Naive thymus-derived CD4-positive, alpha-beta T cell (primary cell): Measurements from ENCODE around the gene PEAR1. TPM values are rescaled to one million over a fixed set of nuclear protein-coding genes. Genes with fewer than 3 reads are reported as not detected.

Experiments used
- ATAC-seq: fragments of 150-1000 bp; cut with Tn5 transposase; 2 replicates; pipeline ENCODE4 v1.10.0; 2021; ENCODE audit warnings: mild to moderate bottlenecking, moderate library complexity
- CTCF ChIA-PET: fragments of 350-600 bp; sonication (Branson Sonifier 250); formaldehyde crosslinking; loops from one replicate; lab custom pipeline; 2021; ENCODE audit warnings: antibody characterized with exemption; lab: Charles Lee
- POLR2A ChIA-PET: fragments of 350-600 bp; sonication (Branson Sonifier 250); formaldehyde crosslinking; loops from one replicate; lab custom pipeline; 2021; ENCODE audit warnings: antibody characterized with exemption, inconsistent platforms; lab: Charles Lee
- DNase-seq, 9 donors: peaks; one replicate each; pipeline versions ENCODE4 v3.0.0 to v3.0.0-alpha.2; 2020 to 2022; ENCODE audit warnings: mixed read lengths in 1 of 9
- H3K27ac ChIP-seq: one replicate; pipeline ENCODE4 v1.7.0; 2013; ENCODE audit warnings: mild to moderate bottlenecking, low read depth, low read length, moderate library complexity
- H3K27me3 ChIP-seq, 2 donors: one replicate each; pipeline ENCODE4 v1.7.0; 2013; ENCODE audit warnings: low read length in 2 of 2, mild to moderate bottlenecking in 2 of 2, moderate library complexity in 2 of 2; ENCODE audit not compliant: control insufficient read depth in 2 of 2, insufficient read depth in 2 of 2
- H3K36me3 ChIP-seq, 3 experiments: 1 replicate in 2 of 3; 2 replicates in 1 of 3; pipeline ENCODE4 v1.7.0; 2013; ENCODE audit warnings: low read length in 3 of 3, mild to moderate bottlenecking in 3 of 3, moderate library complexity in 1 of 3; ENCODE audit not compliant: insufficient read depth in 3 of 3, control insufficient read depth in 2 of 3
- H3K4me1 ChIP-seq, 2 donors: one replicate each; pipeline ENCODE4 v1.7.0; 2013; ENCODE audit warnings: low read length in 2 of 2, mild to moderate bottlenecking in 2 of 2, moderate library complexity in 1 of 2; ENCODE audit not compliant: control insufficient read depth in 2 of 2, insufficient read depth in 2 of 2
- H3K4me3 ChIP-seq: 2 replicates; pipeline ENCODE4 v1.7.0; 2013; ENCODE audit warnings: mild to moderate bottlenecking, low read length
- H3K9me3 ChIP-seq, 3 experiments: 1 replicate in 2 of 3; 2 replicates in 1 of 3; pipeline ENCODE4 v1.7.0; 2013; ENCODE audit warnings: low read length in 3 of 3; ENCODE audit not compliant: control insufficient read depth in 2 of 3
- H3K27ac Mint-ChIP-seq, 9 donors: one replicate each; pipeline ENCODE4 v1.8.0; 2020 to 2022; ENCODE audit warnings: mixed read lengths in 9 of 9, mild to moderate bottlenecking in 8 of 9, moderate library complexity in 5 of 9, inconsistent platforms in 2 of 9
- H3K27me3 Mint-ChIP-seq, 5 donors: one replicate each; pipeline ENCODE4 v1.8.0; 2021 to 2022; ENCODE audit warnings: mixed read lengths in 5 of 5, mild to moderate bottlenecking in 1 of 5
- H3K36me3 Mint-ChIP-seq, 5 donors: one replicate each; pipeline ENCODE4 v1.8.0; 2020 to 2022; ENCODE audit warnings: mixed read lengths in 5 of 5, mild to moderate bottlenecking in 3 of 5, inconsistent platforms in 1 of 5
- H3K4me1 Mint-ChIP-seq, 7 donors: one replicate each; pipeline ENCODE4 v1.8.0; 2020 to 2022; ENCODE audit warnings: mixed read lengths in 7 of 7, mild to moderate bottlenecking in 3 of 7, inconsistent platforms in 1 of 7
- H3K4me3 Mint-ChIP-seq, 10 donors: one replicate each; pipeline ENCODE4 v1.8.0; 2020 to 2022; ENCODE audit warnings: mild to moderate bottlenecking in 10 of 10, mixed read lengths in 10 of 10, moderate library complexity in 6 of 10, inconsistent platforms in 2 of 10
- H3K9me3 Mint-ChIP-seq, 11 donors: one replicate each; pipeline ENCODE4 v1.8.0; 2020 to 2022; ENCODE audit warnings: mixed read lengths in 11 of 11, mild to moderate bottlenecking in 4 of 11, inconsistent platforms in 1 of 11, moderate library complexity in 1 of 11
- intact Hi-C, 2 donors: fragments of 100-400 bp; cut with micrococcal nuclease; formaldehyde crosslinking; loops; one replicate each; pipeline ENCODE4 v1.15.1; 2023
- polyA plus RNA-seq, 2 donors: library from polyadenylated mRNA; unstranded; fragments of 300-500 nt; fragmentation: Illumina TruSeq; gene quantifications; one replicate each; pipeline ENCODE4 v1.2.3, GENCODE V29; 2021
- total RNA-seq, 6 experiments: library from RNA in 5 of 6; stranded (reverse) in 5 of 6; gene quantifications; 1 replicate in 5 of 6; 2 replicates in 1 of 6; pipeline ENCODE4 v1.2.3 and lab custom pipeline; 2021 to 2026

PEAR1 gene
- total and polyA plus RNA-seq, 7 experiments from 2014 or later = 0.19 to 1.2 (median 0.32) TPM

GRCh38 chr1:156953571-156953970 lies 60.1 kb downstream of the PEAR1 start:
- H3K36me3 Mint-ChIP-seq = peaks cover 27 to 76% (median 29%) of the 10 kb centered on the region in 5 donors
- no peak overlapping the region for H3K4me3 Mint-ChIP-seq
- H3K27ac Mint-ChIP-seq = peak overlapping the region in 2 of 9 donors; percentile 51 to 62
- H3K36me3 ChIP-seq = peaks cover 0 to 87% (median 6%) of the 10 kb centered on the region in 3 experiments
- DNase-seq = no peak
- no peaks in the 10 kb centered on the region for H3K27me3 Mint-ChIP-seq
- H3K9me3 ChIP-seq = no peaks in the 10 kb centered on the region
- no peak for ATAC-seq
- POLR2A ChIA-PET = no interaction called here
- peaks cover 0 to 16% (median 7%) of the 10 kb centered on the region in 7 donors for H3K4me1 Mint-ChIP-seq
- no peak overlapping the region for H3K4me3 ChIP-seq
- H3K9me3 Mint-ChIP-seq = no peaks in the 10 kb centered on the region
- no peak overlapping the region for H3K27ac ChIP-seq
- H3K4me1 ChIP-seq = no peaks in the 10 kb centered on the region
- intact Hi-C loops = no loop called here
- CTCF ChIA-PET = no interaction called here
- H3K27me3 ChIP-seq = no peaks in the 10 kb centered on the region

GRCh38 chr1:156956333-156956732 lies 62.8 kb downstream of the PEAR1 start:
- H3K36me3 Mint-ChIP-seq = peaks cover 20 to 81% (median 28%) of the 10 kb centered on the region in 5 donors
- intact Hi-C loops = no loop called here

GRCh38 chr1:156957634-156958033 lies 64.1 kb downstream of the PEAR1 start:
- H3K27me3 Mint-ChIP-seq = no peaks in the 10 kb centered on the region
- ChIA-PET POLR2A (interaction anchor here (0.6 to 0.7 kb wide), 2 partner anchors 12 to 14 kb away, joined by 3 read pairs; no protein-coding TSS in a partner anchor), CTCF (interaction anchor here (0.6 kb wide), 1 partner anchor 165 kb away, joined by 3 read pairs; no protein-coding TSS in a partner anchor)
- H3K36me3 Mint-ChIP-seq = peaks cover 22 to 75% (median 35%) of the 10 kb centered on the region in 5 donors
- peaks cover 0 to 16% of the 10 kb centered on the region in 2 donors for H3K4me1 ChIP-seq
- no peak overlapping the region for H3K27ac ChIP-seq
- DNase-seq (no peak), ATAC-seq (no peak)
- no peak overlapping the region for H3K4me3 Mint-ChIP-seq
- H3K27me3 ChIP-seq = no peaks in the 10 kb centered on the region
- intact Hi-C loops = no loop called here
- H3K4me1 Mint-ChIP-seq = peaks cover 18 to 54% (median 38%) of the 10 kb centered on the region in 7 donors
- H3K4me3 ChIP-seq = no peak overlapping the region
- H3K9me3 ChIP-seq = peaks cover 0 to 6% (median 0%) of the 10 kb centered on the region in 3 experiments
- H3K9me3 Mint-ChIP-seq = peaks cover 0 to 3% (median 0%) of the 10 kb centered on the region in 11 donors
- H3K36me3 ChIP-seq = peaks cover 0 to 74% (median 0%) of the 10 kb centered on the region in 3 experiments
- peak overlapping the region in 1 of 9 donors; percentile 68 for H3K27ac Mint-ChIP-seq

More at GRCh38 chr1:156956333-156956732, 62.8 kb downstream of the PEAR1 start:
- peaks cover 0 to 84% (median 0%) of the 10 kb centered on the region in 3 experiments for H3K36me3 ChIP-seq
- ChIA-PET CTCF (no interaction called here), POLR2A (no interaction called here)
- H3K4me1 ChIP-seq = peaks cover 0 to 5% of the 10 kb centered on the region in 2 donors
- H3K27me3 ChIP-seq = no peaks in the 10 kb centered on the region
- H3K27ac Mint-ChIP-seq = peak overlapping the region in 1 of 9 donors; percentile 14
- no peak overlapping the region for H3K4me3 Mint-ChIP-seq
- H3K4me1 Mint-ChIP-seq = peaks cover 8 to 43% (median 27%) of the 10 kb centered on the region in 7 donors
- no peak for ATAC-seq
- H3K4me3 ChIP-seq = no peak overlapping the region
- no peaks in the 10 kb centered on the region for H3K9me3 ChIP-seq
- no peaks in the 10 kb centered on the region for H3K27me3 Mint-ChIP-seq
- no peaks in the 10 kb centered on the region for H3K9me3 Mint-ChIP-seq
- no peak overlapping the region for H3K27ac ChIP-seq
- no peak for DNase-seq

GRCh38 chr1:156958247-156958714 lies 64.8 kb downstream of the PEAR1 start:
- Histone ChIP-seq H3K27ac (no peak overlapping the region), H3K27me3 (no peaks in the 10 kb centered on the region), H3K4me1 (peaks cover 5 to 22% of the 10 kb centered on the region in 2 donors), H3K4me3 (no peak overlapping the region), H3K36me3 (peaks cover 0 to 68% (median 0%) of the 10 kb centered on the region in 3 experiments), H3K9me3 (peaks cover 0 to 6% (median 0%) of the 10 kb centered on the region in 3 experiments)
- Mint-ChIP-seq H3K27ac (peak overlapping the region in 4 of 9 donors; percentile 28 to 76 (median 54)), H3K9me3 (peaks cover 0 to 6% (median 0%) of the 10 kb centered on the region in 11 donors), H3K4me3 (peak overlapping the region in 1 of 10 donors; percentile 35), H3K36me3 (peaks cover 22 to 72% (median 38%) of the 10 kb centered on the region in 5 donors), H3K4me1 (peaks cover 22 to 60% (median 43%) of the 10 kb centered on the region in 7 donors), H3K27me3 (no peaks in the 10 kb centered on the region)
- intact Hi-C loops = no loop called here
- ChIA-PET POLR2A (interaction anchor here (0.7 kb wide), 1 partner anchor 11 kb away, joined by 3 read pairs; no protein-coding TSS in a partner anchor), CTCF (no interaction called here)
- no peak for ATAC-seq
- DNase-seq = no peak

GRCh38 chr1:156959414-156959813 lies 65.9 kb downstream of the PEAR1 start:
- peak overlapping the region in 5 of 9 donors; percentile 15 to 81 (median 59) for H3K27ac Mint-ChIP-seq
- Histone ChIP-seq H3K9me3 (peaks cover 0 to 6% (median 0%) of the 10 kb centered on the region in 3 experiments), H3K4me1 (peaks cover 13 to 29% of the 10 kb centered on the region in 2 donors), H3K36me3 (peaks cover 0 to 66% (median 0%) of the 10 kb centered on the region in 3 experiments), H3K27ac (no peak overlapping the region), H3K4me3 (no peak overlapping the region), H3K27me3 (no peaks in the 10 kb centered on the region)
- no peaks in the 10 kb centered on the region for H3K27me3 Mint-ChIP-seq
- peaks cover 21 to 67% (median 46%) of the 10 kb centered on the region in 5 donors for H3K36me3 Mint-ChIP-seq
- CTCF ChIA-PET = interaction anchor here (0.6 to 1.5 kb wide), 3 partner anchors 11 to 220 kb away, joined by 3 to 6 read pairs (median 4); no protein-coding TSS in a partner anchor
- DNase-seq (no peak), ATAC-seq (no peak)
- POLR2A ChIA-PET = no interaction called here
- intact Hi-C loops = no loop called here
- H3K4me3 Mint-ChIP-seq = no peak overlapping the region
- H3K4me1 Mint-ChIP-seq = peaks cover 33 to 70% (median 54%) of the 10 kb centered on the region in 7 donors
- peaks cover 0 to 8% (median 4%) of the 10 kb centered on the region in 11 donors for H3K9me3 Mint-ChIP-seq

GRCh38 chr1:156959925-156960324 lies 66.4 kb downstream of the PEAR1 start:
- ChIA-PET POLR2A (interaction anchor here (0.5 to 0.8 kb wide), 2 partner anchors 10 to 1817 kb away, joined by 3 to 4 read pairs; no protein-coding TSS in a partner anchor), CTCF (interaction anchor here (0.7 to 1.5 kb wide), 2 partner anchors 10 to 69 kb away, joined by 3 to 4 read pairs; no protein-coding TSS in a partner anchor)
- no peaks in the 10 kb centered on the region for H3K27me3 Mint-ChIP-seq
- peaks cover 19 to 61% (median 41%) of the 10 kb centered on the region in 5 donors for H3K36me3 Mint-ChIP-seq
- Histone ChIP-seq H3K9me3 (peaks cover 0 to 6% (median 0%) of the 10 kb centered on the region in 3 experiments), H3K27me3 (no peaks in the 10 kb centered on the region), H3K4me1 (peaks cover 13 to 29% of the 10 kb centered on the region in 2 donors), H3K36me3 (peaks cover 0 to 61% (median 0%) of the 10 kb centered on the region in 3 experiments), H3K4me3 (no peak overlapping the region), H3K27ac (no peak overlapping the region)
- H3K4me1 Mint-ChIP-seq = peaks cover 34 to 69% (median 55%) of the 10 kb centered on the region in 7 donors
- H3K9me3 Mint-ChIP-seq = peaks cover 0 to 10% (median 4%) of the 10 kb centered on the region in 11 donors
- no peak for ATAC-seq
- peak overlapping the region in 4 of 9 donors; percentile 46 to 78 (median 55) for H3K27ac Mint-ChIP-seq
- peak overlapping the region in 1 of 10 donors; percentile 29 for H3K4me3 Mint-ChIP-seq
- intact Hi-C loops = loop anchor here (2.0 to 10.0 kb wide), 3 partner anchors 67 to 175 kb away; partner anchors contain the start of genes ETV3 (in 1 of the 2) and PEAR1 (in 1 of the 2)
- no peak for DNase-seq
